Gastrocnemius medialis (tissue), 4 donors: ENCODE results near the gene MECP2. TPM values are rescaled to one million over a fixed set of nuclear protein-coding genes. Genes with fewer than 3 reads are reported as not detected.

Source experiments
- ATAC-seq, 2 donors: fragments of 150-250 bp; one replicate each; pipeline ENCODE4 v1.9.1; 2016
- DNase-seq, 2 donors: peaks; one replicate each; pipeline ENCODE4 v3.0.0-alpha.2; 2019
- H3K27ac ChIP-seq, 4 donors: fragments of 200-600 bp; sonication (generic); 1 replicate in 1 of 4; 2 replicates in 3 of 4; pipeline ENCODE4 v1.5.1; 2016 to 2018; ENCODE audit warnings: mild to moderate bottlenecking in 2 of 4, moderate library complexity in 1 of 4
- H3K27me3 ChIP-seq, 3 donors: fragments of 200-600 bp; sonication (generic) in 2 of 3; 1 replicate in 1 of 3; 2 replicates in 2 of 3; pipeline versions ENCODE4 v1.5.1 to v1.6.0; 2016 to 2019; ENCODE audit warnings: mild to moderate bottlenecking in 1 of 3, moderate library complexity in 1 of 3
- H3K36me3 ChIP-seq, 2 donors: fragments of 200-600 bp; sonication (generic) in 1 of 2; one replicate each; pipeline ENCODE4 v1.5.1; 2017 to 2018
- H3K4me1 ChIP-seq, 2 donors: fragments of 200-600 bp; sonication (generic) in 1 of 2; one replicate each; pipeline ENCODE4 v1.5.1; 2016 to 2017; ENCODE audit warnings: mild to moderate bottlenecking in 2 of 2
- H3K4me3 ChIP-seq, 4 donors: fragments of 200-600 bp; sonication (generic) in 3 of 4; 1 replicate in 1 of 4; 2 replicates in 3 of 4; pipeline ENCODE4 v1.5.1; 2016 to 2019; ENCODE audit warnings: mild to moderate bottlenecking in 2 of 4
- H3K9me3 ChIP-seq, 3 donors: fragments of 200-600 bp; sonication (generic) in 2 of 3; 1 replicate in 1 of 3; 2 replicates in 2 of 3; pipeline ENCODE4 v1.5.1; 2016 to 2019
- CTCF ChIP-seq, 5 experiments: fragments of 450-650 bp in 3 of 5; fragments of 200-600 bp in 2 of 5; sonication (generic) in 2 of 5; IDR thresholded peaks in 4 of 5; conservative IDR thresholded peaks in 1 of 5; 1 replicate in 4 of 5; 2 replicates in 1 of 5; pipeline ENCODE4 v1.5.1; 2016 to 2019; ENCODE audit warnings: antibody characterized with exemption in 5 of 5, mild to moderate bottlenecking in 3 of 5, moderate library complexity in 3 of 5
- POLR2A ChIP-seq, 2 donors: fragments of 450-650 bp; IDR thresholded peaks; one replicate each; pipeline ENCODE4 v1.6.1; 2017; ENCODE audit warnings: antibody characterized with exemption in 2 of 2, mild to moderate bottlenecking in 2 of 2, moderate library complexity in 2 of 2
- in situ Hi-C, 4 donors: fragments of 200-750 bp; cut with MboI; loops; one replicate each; pipeline versions ENCODE4 v1.15.0 to v1.8.0; 2017; ENCODE audit warnings: low sequenced_read_pairs in 4 of 4
- intact Hi-C: fragments of 100-400 bp; cut with DNase I; formaldehyde crosslinking; loops from one replicate; pipeline ENCODE4 v1.15.1; 2023; ENCODE audit warnings: low total_unique reads
- total RNA-seq, 4 donors: library from RNA; depleted of rRNA; stranded (reverse); fragments of >200 nt; gene quantifications; one replicate each; pipeline versions ENCODE4 v1.1.0 to v1.2.3, GENCODE V29; 2016

The MECP2 gene
- total RNA-seq, 4 donors from 2014 or later = 39.0 to 63.2 (median 45.2) TPM

- intact Hi-C loops = no loop called here
- Histone ChIP-seq H3K9me3 (no peaks in the 10 kb centered on the region), H3K4me1 (peaks cover 0 to 9% of the 10 kb centered on the region in 2 donors), H3K27ac (peak overlapping the region in 3 of 4 donors; percentile 32 to 55 (median 34)), H3K36me3 (no peaks in the 10 kb centered on the region), H3K27me3 (no peaks in the 10 kb centered on the region), H3K4me3 (no peak overlapping the region)
- no peak for TF ChIP-seq CTCF (IDR thresholded peaks at IDR 0.05 in 4 of 5, conservative IDR thresholded peaks at IDR 0.05 in 1 of 5)
- in situ Hi-C loops = no loop called here
- ATAC-seq = no peak
- no peak for DNase-seq
These were observed 72.3 kb downstream of the MECP2 start for GRCh38 chrX:154025230-154025629.

GRCh38 chrX:154024271-154024670 is 73.2 kb downstream of the MECP2 start:
- Histone ChIP-seq H3K4me1 (peaks cover 0 to 9% of the 10 kb centered on the region in 2 donors), H3K9me3 (no peaks in the 10 kb centered on the region), H3K4me3 (no peak overlapping the region), H3K36me3 (no peaks in the 10 kb centered on the region), H3K27ac (no peak overlapping the region), H3K27me3 (no peaks in the 10 kb centered on the region)
- DNase-seq (no peak), ATAC-seq (no peak)
- TF ChIP-seq CTCF (IDR thresholded peaks at IDR 0.05 in 4 of 5, conservative IDR thresholded peaks at IDR 0.05 in 1 of 5) (no peak), POLR2A (IDR thresholded peaks at IDR 0.05) (no peak)
- intact Hi-C loops = loop anchor here (5.0 kb wide), 1 partner anchor 73 kb away; the partner anchor contains the start of gene MECP2
- in situ Hi-C loops = no loop called here

GRCh38 chrX:154023276-154024000 is 74.1 kb downstream of the MECP2 start:
- no peaks in the 10 kb centered on the region for H3K9me3 ChIP-seq
- H3K27ac ChIP-seq = peak overlapping the region in 1 of 4 donors; percentile 27
- ATAC-seq (no peak), DNase-seq (no peak)
- no peak for TF ChIP-seq POLR2A (IDR thresholded peaks at IDR 0.05)
- no peak for TF ChIP-seq CTCF (IDR thresholded peaks at IDR 0.05 in 4 of 5, conservative IDR thresholded peaks at IDR 0.05 in 1 of 5)
- no peaks in the 10 kb centered on the region for H3K36me3 ChIP-seq
- in situ Hi-C loops (no loop called here), intact Hi-C loops (loop anchor here (5.0 kb wide), 1 partner anchor 74 kb away; the partner anchor contains the start of gene MECP2)
- no peak overlapping the region for H3K4me3 ChIP-seq
- H3K4me1 ChIP-seq = peaks cover 4 to 13% of the 10 kb centered on the region in 2 donors
- H3K27me3 ChIP-seq = no peaks in the 10 kb centered on the region

GRCh38 chrX:154022108-154022507 is 75.4 kb downstream of the MECP2 start:
- Histone ChIP-seq H3K27me3 (no peaks in the 10 kb centered on the region), H3K9me3 (no peaks in the 10 kb centered on the region), H3K4me3 (no peak overlapping the region), H3K27ac (peak overlapping the region in 2 of 4 donors; percentile 13 to 15), H3K4me1 (peaks cover 4 to 13% of the 10 kb centered on the region in 2 donors), H3K36me3 (peaks cover 0 to 3% of the 10 kb centered on the region in 2 donors)
- TF ChIP-seq CTCF (IDR thresholded peaks at IDR 0.05 in 4 of 5, conservative IDR thresholded peaks at IDR 0.05 in 1 of 5) (no peak), POLR2A (IDR thresholded peaks at IDR 0.05) (no peak)
- in situ Hi-C loops = no loop called here
- ATAC-seq (no peak), DNase-seq (no peak)
- intact Hi-C loops = loop anchor here (5.0 kb wide), 1 partner anchor 75 kb away; the partner anchor contains the start of gene MECP2
